Testis (tissue), 3 donors: Measurements from ENCODE around the gene OTOGL. TPM values are rescaled to one million over a fixed set of nuclear protein-coding genes. Genes with fewer than 3 reads are reported as not detected.

ENCODE experiments used
- DNase-seq: peaks from one replicate; pipeline ENCODE4 v3.0.0-alpha.2; 2019
- H3K27ac ChIP-seq, 2 donors: fragments of 200-600 bp; sonication (generic); one replicate each; pipeline ENCODE4 v1.5.1; 2019
- H3K27me3 ChIP-seq: fragments of 200-600 bp; sonication (generic); one replicate; pipeline ENCODE4 v1.5.1; 2019
- H3K36me3 ChIP-seq: fragments of 200-600 bp; sonication (generic); one replicate; pipeline ENCODE4 v1.5.1; 2017; ENCODE audit warnings: low read depth; ENCODE audit errors: missing control alignments
- H3K4me1 ChIP-seq: fragments of 200-600 bp; sonication (generic); one replicate; pipeline ENCODE4 v1.5.1; 2019
- H3K4me3 ChIP-seq, 2 donors: fragments of 200-600 bp; sonication (generic); one replicate each; pipeline ENCODE4 v1.5.1; 2017 to 2019
- H3K9me3 ChIP-seq: fragments of 200-600 bp; sonication (generic); one replicate; pipeline ENCODE4 v1.5.1; 2017
- POLR2A ChIP-seq: fragments of 450-650 bp; IDR thresholded peaks from one replicate; pipeline ENCODE4 v1.6.1; 2017; ENCODE audit warnings: antibody characterized with exemption, mild to moderate bottlenecking, moderate library complexity
- WGBS, 2 donors: methylation state at CpG; one replicate each; pipeline ENCODE4 v1.1.5; 2018; 5-methylcytosine and 5-hydroxymethylcytosine counted together
- intact Hi-C: fragments of 100-400 bp; cut with DNase I; formaldehyde crosslinking; loops from one replicate; pipeline ENCODE4 v1.15.1; 2023; ENCODE audit warnings: low total_unique reads
- polyA plus RNA-seq: library from polyadenylated mRNA; stranded (reverse); fragments of 350-450 nt; fragmentation: Illumina TruSeq; extraction: RNeasy Lipid Tissue Mini Kit (QIAGEN cat#74804); gene quantifications from one replicate; pipeline ENCODE4 v1.2.3, GENCODE V29; 2014; ENCODE audit warnings: low read depth, low replicate concordance; ENCODE audit not compliant: insufficient read depth
- total RNA-seq, 2 donors: library from RNA; depleted of rRNA; stranded (reverse); fragments of >200 nt; gene quantifications; one replicate each; pipeline ENCODE4 v1.2.3, GENCODE V29; 2016
- TF ChIP-seq, protein P1 (sequence below), 3 experiments: fragments of 450-650 bp in 2 of 3; fragments of 200-600 bp in 1 of 3; sonication (generic) in 1 of 3; IDR thresholded peaks; one replicate each; pipeline ENCODE4 v1.5.1; 2016 to 2019; ENCODE audit warnings: antibody characterized with exemption in 3 of 3, mild to moderate bottlenecking in 2 of 3, moderate library complexity in 1 of 3

The OTOGL gene
- total and polyA plus RNA-seq, 3 donors from 2014 or later, result 0.87 to 0.88 (median 0.87) TPM

DNA sequence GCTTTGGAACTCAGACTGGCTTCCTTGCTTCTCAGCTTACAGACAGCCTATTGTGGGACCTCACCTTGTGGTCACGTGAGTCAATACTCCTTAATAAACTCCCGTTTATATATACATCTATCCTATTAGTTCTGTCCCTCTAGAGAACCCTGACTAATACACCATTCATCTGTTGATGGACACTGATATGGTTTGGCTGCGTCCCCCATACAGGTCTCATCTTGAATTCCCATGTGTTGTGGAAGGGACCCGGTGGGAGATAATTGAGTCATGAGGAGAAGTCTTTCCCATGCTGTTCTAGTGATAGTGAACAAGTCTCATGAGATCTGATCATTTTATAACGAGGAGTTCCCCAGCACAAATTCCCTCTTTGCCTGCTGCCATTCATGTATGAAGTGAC lies 57.0 kb downstream of the OTOGL start:
- TF ChIP-seq, protein P1, sequence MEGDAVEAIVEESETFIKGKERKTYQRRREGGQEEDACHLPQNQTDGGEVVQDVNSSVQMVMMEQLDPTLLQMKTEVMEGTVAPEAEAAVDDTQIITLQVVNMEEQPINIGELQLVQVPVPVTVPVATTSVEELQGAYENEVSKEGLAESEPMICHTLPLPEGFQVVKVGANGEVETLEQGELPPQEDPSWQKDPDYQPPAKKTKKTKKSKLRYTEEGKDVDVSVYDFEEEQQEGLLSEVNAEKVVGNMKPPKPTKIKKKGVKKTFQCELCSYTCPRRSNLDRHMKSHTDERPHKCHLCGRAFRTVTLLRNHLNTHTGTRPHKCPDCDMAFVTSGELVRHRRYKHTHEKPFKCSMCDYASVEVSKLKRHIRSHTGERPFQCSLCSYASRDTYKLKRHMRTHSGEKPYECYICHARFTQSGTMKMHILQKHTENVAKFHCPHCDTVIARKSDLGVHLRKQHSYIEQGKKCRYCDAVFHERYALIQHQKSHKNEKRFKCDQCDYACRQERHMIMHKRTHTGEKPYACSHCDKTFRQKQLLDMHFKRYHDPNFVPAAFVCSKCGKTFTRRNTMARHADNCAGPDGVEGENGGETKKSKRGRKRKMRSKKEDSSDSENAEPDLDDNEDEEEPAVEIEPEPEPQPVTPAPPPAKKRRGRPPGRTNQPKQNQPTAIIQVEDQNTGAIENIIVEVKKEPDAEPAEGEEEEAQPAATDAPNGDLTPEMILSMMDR (IDR thresholded peaks at IDR 0.05), result no peak
- TF ChIP-seq POLR2A, result no peak
- no peaks in the 10 kb centered on the region for H3K4me1 ChIP-seq
- no peaks in the 10 kb centered on the region for H3K27me3 ChIP-seq
- no peak overlapping the region for H3K4me3 ChIP-seq
- 87 to 91% methylated on average over 5 of the region's 5 CpGs for WGBS, 2 donors
- no peak overlapping the region for H3K27ac ChIP-seq
- DNase-seq, result no peak
- H3K36me3 ChIP-seq, result no peaks in the 10 kb centered on the region
- intact Hi-C loops, result no loop called here
- H3K9me3 ChIP-seq, result no peaks in the 10 kb centered on the region

DNA sequence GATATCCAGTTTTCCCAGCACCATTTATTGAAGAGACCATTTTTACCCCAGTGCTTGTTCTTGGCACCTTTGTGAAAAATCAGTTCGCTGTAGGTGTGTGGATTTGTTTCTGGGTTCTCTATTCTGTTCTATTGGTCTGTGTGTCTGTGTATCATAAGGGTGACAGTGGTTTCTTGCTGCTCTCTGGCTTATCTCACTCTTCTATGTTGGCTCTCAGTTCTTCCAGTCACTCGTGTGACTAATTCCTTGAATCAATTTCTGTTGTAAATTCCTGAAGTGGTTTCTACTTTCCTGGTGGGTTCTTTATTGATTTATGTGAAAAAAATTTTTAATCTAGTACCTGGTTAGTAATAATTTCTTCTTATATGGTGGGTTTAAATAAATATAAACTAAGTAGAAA lies 58.3 kb downstream of the OTOGL start:
- no peak for DNase-seq
- TF ChIP-seq, protein P1 (IDR thresholded peaks at IDR 0.05), result no peak
- no peak for TF ChIP-seq POLR2A
- H3K4me3 ChIP-seq, result no peak overlapping the region
- intact Hi-C loops, result no loop called here
- H3K4me1 ChIP-seq, result no peaks in the 10 kb centered on the region
- WGBS, 2 donors, result 68 to 72% methylated on average over 2 of the region's 2 CpGs
- no peak overlapping the region for H3K27ac ChIP-seq
- no peaks in the 10 kb centered on the region for H3K27me3 ChIP-seq
- H3K9me3 ChIP-seq, result no peaks in the 10 kb centered on the region
- H3K36me3 ChIP-seq, result no peaks in the 10 kb centered on the region

DNA sequence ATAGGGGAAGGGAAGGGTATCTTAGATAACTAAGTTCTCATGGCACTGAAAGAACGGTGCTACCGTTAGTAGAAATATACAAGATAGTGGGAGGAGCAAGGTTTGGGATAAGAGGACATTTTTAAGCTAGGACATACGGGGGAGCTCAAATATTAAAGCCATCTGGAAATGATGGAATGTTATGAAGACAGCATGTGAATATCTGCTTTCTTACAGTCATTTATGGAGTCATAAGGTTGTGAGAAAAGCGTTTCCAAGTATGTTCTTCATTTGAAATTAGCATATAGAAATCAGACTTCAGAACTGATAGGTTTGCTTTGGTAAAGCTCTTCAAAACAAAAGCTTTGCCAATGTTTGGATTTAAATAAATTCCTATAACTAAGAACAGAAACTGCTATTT lies 62.3 kb downstream of the OTOGL start:
- Histone ChIP-seq H3K27me3 (no peaks in the 10 kb centered on the region), H3K9me3 (no peaks in the 10 kb centered on the region), H3K4me1 (no peaks in the 10 kb centered on the region), H3K27ac (no peak overlapping the region), H3K4me3 (no peak overlapping the region), H3K36me3 (no peaks in the 10 kb centered on the region)
- TF ChIP-seq POLR2A, result no peak
- TF ChIP-seq, protein P1 (IDR thresholded peaks at IDR 0.05), result no peak
- DNase-seq, result no peak
- intact Hi-C loops, result no loop called here
- WGBS, 2 donors, result 41 to 50% methylated on average over 4 of the region's 4 CpGs

DNA sequence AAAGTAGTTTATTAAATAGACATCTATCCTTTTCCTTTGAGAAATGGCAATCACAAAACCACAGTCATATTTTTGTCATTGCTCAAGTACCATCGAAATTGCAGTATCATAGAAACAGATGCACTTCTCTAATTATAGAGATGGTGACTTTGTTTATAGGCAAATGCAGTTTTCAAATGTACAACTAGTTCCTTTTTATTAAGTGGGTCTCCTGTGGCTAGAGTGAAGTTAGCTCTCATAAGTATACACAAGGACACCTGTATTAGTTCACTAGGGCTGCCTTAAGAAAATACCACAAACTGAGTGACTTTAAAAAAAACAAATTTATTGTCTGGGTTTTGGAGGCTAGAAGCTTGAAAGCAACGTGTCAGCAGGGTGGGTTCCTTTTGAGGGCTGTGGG lies 62.8 kb downstream of the OTOGL start:
- no peak overlapping the region for H3K27ac ChIP-seq
- no peaks in the 10 kb centered on the region for H3K36me3 ChIP-seq
- H3K9me3 ChIP-seq, result no peaks in the 10 kb centered on the region
- TF ChIP-seq, protein P1 (IDR thresholded peaks at IDR 0.05), result no peak
- no peak for TF ChIP-seq POLR2A
- H3K27me3 ChIP-seq, result no peaks in the 10 kb centered on the region
- intact Hi-C loops, result no loop called here
- WGBS, 2 donors, result 70 to 75% methylated on average over 2 of the region's 2 CpGs
- no peaks in the 10 kb centered on the region for H3K4me1 ChIP-seq
- no peak overlapping the region for H3K4me3 ChIP-seq
- DNase-seq, result no peak

DNA sequence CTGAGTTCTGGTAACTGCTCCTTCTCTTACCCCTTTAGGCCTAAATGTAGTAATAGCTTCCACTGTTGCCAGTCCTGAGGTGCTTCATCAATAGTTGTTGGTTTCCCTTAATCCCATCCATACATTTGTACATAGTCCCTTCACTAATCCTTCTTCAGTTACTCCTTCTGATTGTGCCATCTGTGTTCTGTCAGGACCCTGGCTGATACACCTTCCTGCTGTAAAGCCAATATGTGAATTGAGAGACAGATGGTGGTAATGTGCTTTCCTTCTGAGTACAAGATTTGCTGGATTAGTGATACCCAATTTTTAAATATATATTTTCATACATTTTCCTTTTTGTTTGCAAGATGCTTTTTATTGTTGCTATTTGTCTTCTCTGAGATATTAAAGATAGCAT lies 66.4 kb downstream of the OTOGL start:
- DNase-seq, result no peak
- TF ChIP-seq, protein P1 (IDR thresholded peaks at IDR 0.05), result no peak
- TF ChIP-seq POLR2A, result no peak
- Histone ChIP-seq H3K4me1 (no peaks in the 10 kb centered on the region), H3K4me3 (no peak overlapping the region), H3K36me3 (no peaks in the 10 kb centered on the region), H3K27ac (no peak overlapping the region), H3K27me3 (no peaks in the 10 kb centered on the region), H3K9me3 (no peaks in the 10 kb centered on the region)
- intact Hi-C loops, result no loop called here
